Activated CD4-positive, CD25-positive, alpha-beta regulatory T cell (primary cell): ENCODE results near the gene ARSG.
"Not testable (repeated sequence)": the region's sequence is repeated elsewhere in the genome, so short reads cannot be mapped to it uniquely, and the experiment has no call there.

Experiments
- DNase-seq, 4 experiments: peaks; one replicate each; lab custom pipeline; 2025; lab: John Stamatoyannopoulos, UW

ARSG gene

GRCh38 chr17:68290955-68291835, at the start of gene ARSG, which contains the start of gene SLC16A6:
Gene ARSG, plus strand, starts transcription at chr17:68291495. Its CDS starts 15,999 bp downstream, at chr17:68307494.
Gene SLC16A6, minus strand, starts transcription at chr17:68291127. Its CDS starts 12,807 bp downstream, at chr17:68278320.
- DNase-seq: peak; percentile 65 to 87 (median 78)

GRCh38 chr17:68246271-68247028, 44.8 kb upstream of the ARSG start:
- no peak for DNase-seq

- peak; percentile 91 to 98 (median 95) for DNase-seq
These were observed 43.7 kb upstream of the ARSG start, which contains the start of gene AMZ2 for GRCh38 chr17:68247445-68248198. Gene AMZ2, plus strand, starts transcription at chr17:68248043. Its CDS starts 2,145 bp downstream, at chr17:68250188.

- DNase-seq: no peak
These were observed 43.0 kb upstream of the ARSG start for GRCh38 chr17:68248199-68248825.

DNA sequence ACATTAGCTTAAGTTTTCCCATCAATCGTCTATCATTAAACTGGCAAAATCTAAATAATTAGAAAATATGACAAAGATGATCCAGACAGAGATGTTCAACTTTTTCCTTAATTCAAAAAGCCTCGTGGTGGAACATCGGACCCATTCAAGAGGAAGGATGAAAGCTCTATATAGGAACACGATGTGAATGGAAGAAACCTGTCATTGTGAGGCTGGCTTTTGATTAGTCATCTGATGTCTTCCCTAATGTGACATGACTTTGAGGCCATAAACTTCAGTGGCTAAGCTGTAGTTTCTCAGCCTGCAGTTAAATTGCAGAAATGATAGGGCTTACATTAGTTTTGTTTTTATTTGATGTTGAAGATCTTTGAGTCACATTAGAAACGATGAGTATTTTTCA, 42.4 kb upstream of the ARSG start:
- no peak for DNase-seq

DNA sequence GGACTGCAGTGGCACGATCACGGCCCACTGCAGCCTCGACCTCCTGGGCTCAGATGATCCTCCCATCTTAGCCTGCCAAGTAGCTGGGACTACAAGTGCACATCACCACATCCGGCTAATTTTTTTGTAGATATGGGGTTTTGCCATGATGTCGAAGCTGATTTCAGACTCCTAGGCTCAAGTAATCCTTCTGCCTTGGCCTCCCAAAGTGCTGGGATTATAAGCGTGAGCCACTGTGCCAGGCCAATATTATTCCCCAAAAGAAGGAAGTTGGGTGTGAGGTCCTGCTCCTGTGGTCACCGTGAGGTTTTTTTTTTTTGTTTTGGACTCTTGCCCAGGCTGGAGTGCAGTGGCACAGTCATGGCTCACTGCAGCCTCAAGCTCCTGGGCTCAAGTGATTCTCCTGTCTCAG, 41.9 kb upstream of the ARSG start:
- DNase-seq: no peak

- not testable (repeated sequence) for DNase-seq
These were observed 37.9 kb upstream of the ARSG start for GRCh38 chr17:68253426-68253825.

DNA sequence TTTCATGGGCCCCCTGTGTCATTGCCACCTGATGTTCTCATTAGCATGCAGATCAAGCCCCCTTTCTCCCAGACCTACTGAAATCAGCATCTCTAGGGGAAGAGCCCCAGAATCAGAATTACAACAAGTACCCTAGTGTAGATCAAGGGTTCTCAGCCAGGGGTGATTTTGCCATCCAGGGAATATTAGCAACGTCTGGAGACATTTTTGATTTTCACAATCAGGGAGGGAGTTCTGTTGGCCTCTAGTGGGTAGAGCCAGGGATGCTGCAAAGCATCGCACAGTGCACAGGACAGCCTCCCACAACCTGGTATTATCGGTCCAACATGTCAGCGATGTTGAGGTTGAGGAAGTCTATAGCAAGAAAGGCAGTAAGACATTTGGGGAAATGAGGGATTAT, 36.1 kb upstream of the ARSG start:
- no peak for DNase-seq

DNA sequence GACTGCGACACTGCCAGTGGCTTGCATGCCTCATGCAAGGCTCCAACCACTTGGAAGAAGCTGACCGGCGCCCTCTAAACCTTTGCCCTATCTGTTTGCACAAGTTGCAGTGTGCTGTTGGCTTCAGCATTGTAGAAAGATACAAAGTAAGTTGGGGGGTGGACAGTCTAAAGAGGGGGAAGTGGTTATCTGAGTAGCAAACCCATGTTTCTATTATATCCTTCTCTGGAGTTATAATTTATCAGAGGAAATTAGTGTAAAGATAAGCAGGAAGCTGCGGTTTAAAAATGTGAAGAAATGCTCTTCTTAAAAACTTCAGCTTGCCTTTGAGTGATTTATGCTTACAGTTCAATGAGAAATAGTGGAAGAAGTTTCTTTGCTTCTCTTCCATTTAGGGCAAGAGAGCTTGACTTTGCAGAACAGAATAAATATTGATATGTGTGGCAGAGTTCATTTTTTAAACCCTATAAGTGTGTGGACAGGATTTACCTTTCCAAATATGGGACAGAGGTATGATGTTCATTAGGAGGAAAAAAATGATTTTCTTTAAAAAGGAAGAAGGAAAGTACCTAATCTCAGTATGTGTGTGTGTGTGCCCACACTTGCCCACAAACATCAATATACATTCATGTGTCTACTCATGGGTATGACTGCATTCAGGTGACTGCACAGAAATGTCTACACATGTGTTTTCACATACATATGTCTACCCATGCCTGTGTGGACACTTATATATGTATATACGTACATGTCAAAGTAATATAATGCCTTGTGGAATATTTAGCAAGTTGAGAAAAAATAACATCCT, 35.4 kb upstream of the ARSG start:
- no peak for DNase-seq

DNA sequence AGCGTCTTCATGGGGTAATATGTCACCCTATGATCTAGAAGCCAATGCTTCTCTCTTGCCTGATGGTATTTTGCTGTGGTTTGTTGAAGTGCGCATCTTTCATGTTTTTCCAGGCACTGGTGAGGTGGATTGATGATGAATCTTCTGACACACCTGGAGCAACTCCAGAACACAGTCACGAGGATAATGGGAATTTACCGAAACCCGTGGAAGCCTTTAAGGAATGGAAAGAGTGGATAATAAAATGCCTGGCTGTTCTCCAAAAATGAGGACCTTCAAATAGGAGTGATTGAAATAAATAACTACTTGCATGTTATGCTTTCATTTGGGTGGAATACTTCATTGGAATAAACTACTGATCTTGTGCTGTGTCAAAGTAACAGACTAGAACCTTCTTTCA, 34.6 kb upstream of the ARSG start:
- DNase-seq: not testable (repeated sequence)

DNA sequence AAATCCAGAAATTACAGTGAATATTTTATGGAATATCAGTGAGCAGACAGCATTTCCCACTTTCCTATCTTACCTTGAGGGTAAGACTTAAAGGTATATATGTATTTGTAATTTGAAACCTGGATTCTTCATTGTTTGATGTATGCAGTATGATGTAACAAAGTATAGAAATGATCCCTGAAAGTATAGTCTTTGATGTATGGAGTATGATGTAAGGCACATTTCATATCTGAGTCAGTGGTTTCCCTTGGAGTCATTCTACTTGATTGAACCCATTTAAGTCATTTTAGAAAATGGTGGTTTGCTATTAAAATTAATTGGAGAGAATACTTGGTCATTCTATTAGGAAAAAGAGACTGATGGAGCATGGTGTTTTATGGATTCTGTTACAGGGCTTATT, 33.4 kb upstream of the ARSG start:
- DNase-seq: no peak

GRCh38 chr17:68258890-68259647, 32.2 kb upstream of the ARSG start:
- DNase-seq: peak; percentile 28 to 67 (median 54)

- not testable (repeated sequence) for DNase-seq
These were observed 31.7 kb upstream of the ARSG start for GRCh38 chr17:68259648-68259951.

- DNase-seq: no peak
These were observed 31.1 kb upstream of the ARSG start for GRCh38 chr17:68260051-68260762.

DNA sequence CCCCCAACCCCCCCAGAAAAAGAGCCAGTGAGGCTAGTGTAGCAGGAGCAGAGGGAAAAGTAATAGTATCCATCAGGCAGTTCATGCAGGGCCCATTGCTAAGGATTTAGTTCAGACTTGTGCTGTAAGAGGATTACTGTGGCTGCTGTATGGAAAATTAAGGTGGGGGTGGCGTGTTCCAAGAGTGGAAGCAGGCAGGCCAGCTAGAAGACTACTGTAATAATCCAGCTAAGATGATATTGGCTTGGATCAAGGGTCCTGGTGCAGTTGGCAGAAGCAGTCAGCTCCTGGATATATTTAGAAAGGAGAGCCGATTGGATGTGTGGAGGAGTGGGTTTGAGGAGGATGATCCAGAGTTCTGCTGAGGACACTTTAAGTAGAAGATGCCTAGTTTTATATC, 28.8 kb upstream of the ARSG start:
- DNase-seq: not testable (repeated sequence)

- peak in 1 of 4 experiments; percentile 19 for DNase-seq
These were observed 28.1 kb upstream of the ARSG start for GRCh38 chr17:68263101-68263681.

GRCh38 chr17:68265833-68266232, 25.5 kb upstream of the ARSG start:
- not testable (repeated sequence) for DNase-seq

DNA sequence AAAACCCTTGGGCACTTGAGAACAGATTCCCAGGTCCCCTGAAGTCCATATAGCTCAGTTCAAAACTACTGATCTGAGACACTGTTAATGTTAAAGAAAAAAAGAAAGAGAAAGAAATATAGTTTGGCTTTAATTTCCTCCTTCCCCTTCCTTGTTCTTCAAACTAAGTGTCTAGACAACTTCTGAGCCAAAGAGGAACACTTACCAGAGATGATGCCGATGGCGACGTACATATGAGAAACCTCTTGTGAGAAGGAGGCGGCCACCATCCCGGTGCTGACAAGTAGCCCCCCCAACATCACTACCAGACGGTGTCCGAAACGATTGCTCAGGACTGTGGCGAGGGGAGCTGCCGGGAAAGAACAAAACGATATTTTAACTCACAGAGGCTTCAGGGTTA, 17.6 kb upstream of the ARSG start:
- DNase-seq: no peak

GRCh38 chr17:68276339-68276738, 15.0 kb upstream of the ARSG start:
- not testable (repeated sequence) for DNase-seq
